Activated CD4-positive, alpha-beta T cell treated with anti-CD3 and anti-CD28 coated beads, Interleukin-2, amount 50 U/mL, for 16 hours (primary cell): ENCODE results near the gene HOXB5.

ENCODE experiments used
- DNase-seq: peaks from one replicate; pipeline ENCODE4 v3.0.0-alpha.2; 2020

The HOXB5 gene

GRCh38 chr17:48628649-48629410, 35.3 kb upstream of the HOXB5 start:
- no peak for DNase-seq

GRCh38 chr17:48627623-48628521, 34.3 kb upstream of the HOXB5 start:
- no peak for DNase-seq

GRCh38 chr17:48627118-48627597, 33.6 kb upstream of the HOXB5 start:
- DNase-seq, result no peak

- DNase-seq, result no peak
Observed at GRCh38 chr17:48626245-48627117, 32.9 kb upstream of the HOXB5 start, which contains the start of gene HOXB9. Gene HOXB9 (minus strand): TSS chr17:48626358. CDS start chr17:48626269, 89 bp downstream.

GRCh38 chr17:48625495-48626244, 32.1 kb upstream of the HOXB5 start:
- no peak for DNase-seq

GRCh38 chr17:48624544-48625494, 31.2 kb upstream of the HOXB5 start:
- DNase-seq, result no peak

GRCh38 chr17:48624118-48624517, 30.5 kb upstream of the HOXB5 start:
- no peak for DNase-seq

- DNase-seq, result no peak
Observed at GRCh38 chr17:48623583-48623982, 30.0 kb upstream of the HOXB5 start.

- DNase-seq, result no peak
Observed at GRCh38 chr17:48622857-48623256, 29.3 kb upstream of the HOXB5 start.

- DNase-seq, result no peak
Observed at GRCh38 chr17:48621410-48622392, 28.1 kb upstream of the HOXB5 start.

GRCh38 chr17:48620461-48621139, 27.0 kb upstream of the HOXB5 start:
- no peak for DNase-seq

- no peak for DNase-seq
Observed at GRCh38 chr17:48619826-48620449, 26.4 kb upstream of the HOXB5 start.

GRCh38 chr17:48618256-48618896, 24.8 kb upstream of the HOXB5 start:
- DNase-seq, result peak; percentile 82

GRCh38 chr17:48617471-48618255, 24.1 kb upstream of the HOXB5 start:
- DNase-seq, result no peak

GRCh38 chr17:48616717-48617470, 23.3 kb upstream of the HOXB5 start:
- DNase-seq, result no peak
